Neural crest cell (in vitro differentiated cells): Measurements from ENCODE around the gene CENPP. TPM values are rescaled to one million over a fixed set of nuclear protein-coding genes. Genes with fewer than 3 reads are reported as not detected.
"Not testable (repeated sequence)": the region's sequence is repeated elsewhere in the genome, so short reads cannot be mapped to it uniquely, and the experiment has no call there.

Experiments
- DNase-seq: peaks from one replicate; pipeline ENCODE4 v3.0.0; 2021; ENCODE audit warnings: low read depth, mixed read lengths, low spot score
- H3K27ac Mint-ChIP-seq: one replicate; pipeline ENCODE4 v1.8.0; 2021; ENCODE audit warnings: mild to moderate bottlenecking, mixed read lengths; ENCODE audit not compliant: unreplicated experiment
- H3K27me3 Mint-ChIP-seq: 2 replicates; pipeline ENCODE4 v1.8.0; 2021; ENCODE audit warnings: low read depth, mild to moderate bottlenecking, mixed read lengths
- H3K36me3 Mint-ChIP-seq: 2 replicates; pipeline ENCODE4 v1.8.0; 2021; ENCODE audit warnings: low read depth, mild to moderate bottlenecking, mixed read lengths
- H3K4me1 Mint-ChIP-seq: 2 replicates; pipeline ENCODE4 v1.8.0; 2021; ENCODE audit warnings: mixed read lengths
- H3K4me3 Mint-ChIP-seq: one replicate; pipeline ENCODE4 v1.8.0; 2021; ENCODE audit warnings: mild to moderate bottlenecking, mixed read lengths
- H3K9me3 Mint-ChIP-seq: 2 replicates; pipeline ENCODE4 v1.8.0; 2021; ENCODE audit warnings: mixed read lengths
- CTCF ChIP-seq: fragments of 200-600 bp; sonication (generic); conservative IDR thresholded peaks from 2 replicates; pipeline ENCODE4 v1.5.0; 2021; ENCODE audit warnings: antibody characterized with exemption, mild to moderate bottlenecking
- total RNA-seq: library from RNA; stranded (reverse); gene quantifications from 2 replicates; pipeline ENCODE4 v1.2.1, GENCODE V29; 2021

The CENPP gene
- total RNA-seq, 1 donor from 2014 or later: 15.7 TPM

GRCh38 chr9:92563116-92564100 is 237.7 kb downstream of the CENPP start:
- Mint-ChIP-seq H3K9me3 (no peaks in the 10 kb centered on the region), H3K27me3 (no peaks in the 10 kb centered on the region), H3K4me3 (no peak overlapping the region), H3K27ac (no peak overlapping the region), H3K4me1 (no peaks in the 10 kb centered on the region), H3K36me3 (no peaks in the 10 kb centered on the region)
- no peak for TF ChIP-seq CTCF
- DNase-seq: no peak

- no peak for TF ChIP-seq CTCF
- no peaks in the 10 kb centered on the region for H3K4me1 Mint-ChIP-seq
- DNase-seq: no peak
- H3K36me3 Mint-ChIP-seq: no peaks in the 10 kb centered on the region
- no peaks in the 10 kb centered on the region for H3K9me3 Mint-ChIP-seq
- H3K27ac Mint-ChIP-seq: no peak overlapping the region
- no peaks in the 10 kb centered on the region for H3K27me3 Mint-ChIP-seq
- no peak overlapping the region for H3K4me3 Mint-ChIP-seq
These were observed 238.8 kb downstream of the CENPP start for GRCh38 chr9:92564504-92564903.

- Mint-ChIP-seq H3K27me3 (no peaks in the 10 kb centered on the region), H3K36me3 (no peaks in the 10 kb centered on the region), H3K27ac (no peak overlapping the region), H3K9me3 (no peaks in the 10 kb centered on the region), H3K4me3 (no peak overlapping the region), H3K4me1 (no peaks in the 10 kb centered on the region)
- no peak for DNase-seq
- TF ChIP-seq CTCF: no peak
These were observed 239.2 kb downstream of the CENPP start for GRCh38 chr9:92564982-92565381.

- not testable (repeated sequence) for H3K27me3 Mint-ChIP-seq, H3K27ac Mint-ChIP-seq, DNase-seq, H3K36me3 Mint-ChIP-seq, H3K4me1 Mint-ChIP-seq, H3K9me3 Mint-ChIP-seq, H3K4me3 Mint-ChIP-seq
These were observed 246.1 kb downstream of the CENPP start for GRCh38 chr9:92571871-92572270.

- H3K9me3 Mint-ChIP-seq, H3K27ac Mint-ChIP-seq, H3K4me1 Mint-ChIP-seq, H3K36me3 Mint-ChIP-seq, H3K27me3 Mint-ChIP-seq, H3K4me3 Mint-ChIP-seq, DNase-seq: not testable (repeated sequence)
These were observed 247.9 kb downstream of the CENPP start for GRCh38 chr9:92573612-92574011.

- Mint-ChIP-seq H3K4me1 (no peaks in the 10 kb centered on the region), H3K27me3 (no peaks in the 10 kb centered on the region), H3K9me3 (peaks cover 5% of the 10 kb centered on the region), H3K4me3 (no peak overlapping the region), H3K36me3 (peaks cover 8% of the 10 kb centered on the region), H3K27ac (peak overlapping the region; percentile 2)
- no peak for DNase-seq
- TF ChIP-seq CTCF: no peak
These were observed 250.4 kb downstream of the CENPP start for GRCh38 chr9:92576175-92576574.
